GM18511 (cell line): ENCODE results near the gene ERICH4.
"Not testable (repeated sequence)": the region's sequence is repeated elsewhere in the genome, so short reads cannot be mapped to it uniquely, and the experiment has no call there.

Experiments
- ATAC-seq: cut with Tn5 transposase; IDR thresholded peaks from one replicate; pipeline ENCODE4 v1.9.1; 2021; ENCODE audit warnings: mild to moderate bottlenecking, moderate library complexity; ENCODE audit not compliant: unreplicated experiment

ERICH4 gene

GRCh38 chr19:41434450-41434849 lies 8.5 kb upstream of the ERICH4 start:
- ATAC-seq = no peak

- not testable (repeated sequence) for ATAC-seq
These were observed 7.6 kb upstream of the ERICH4 start for GRCh38 chr19:41435376-41435775.

- ATAC-seq = no peak
These were observed 6.9 kb upstream of the ERICH4 start for GRCh38 chr19:41435936-41436673.

- no peak for ATAC-seq
These were observed 6.3 kb upstream of the ERICH4 start for GRCh38 chr19:41436674-41436951.

- no peak for ATAC-seq
These were observed 4.9 kb upstream of the ERICH4 start for GRCh38 chr19:41437944-41438574.

GRCh38 chr19:41439441-41440222 lies 3.3 kb upstream of the ERICH4 start, which contains the start of gene DMAC2:
Gene DMAC2 (minus strand): TSS chr19:41439912. CDS start chr19:41439899, 13 bp downstream.
- ATAC-seq = peak; percentile 96

- ATAC-seq = no peak
These were observed 1.5 kb upstream of the ERICH4 start for GRCh38 chr19:41441321-41441945.

- no peak for ATAC-seq
These were observed 978 bp downstream of the ERICH4 start for GRCh38 chr19:41443813-41444455.

- ATAC-seq = no peak
These were observed 2.6 kb downstream of the ERICH4 start for GRCh38 chr19:41445575-41445974.

GRCh38 chr19:41447732-41448332 lies 4.9 kb downstream of the ERICH4 start:
- no peak for ATAC-seq

GRCh38 chr19:41449079-41449864 lies 6.3 kb downstream of the ERICH4 start:
- ATAC-seq = no peak

- ATAC-seq = no peak
These were observed 6.9 kb downstream of the ERICH4 start for GRCh38 chr19:41449865-41450178.

GRCh38 chr19:41452584-41453275 lies 9.8 kb downstream of the ERICH4 start:
- ATAC-seq = no peak

GRCh38 chr19:41455936-41456335 lies 13.0 kb downstream of the ERICH4 start:
- ATAC-seq = no peak

- ATAC-seq = no peak
These were observed 13.5 kb downstream of the ERICH4 start for GRCh38 chr19:41456342-41456918.

- no peak for ATAC-seq
These were observed 14.3 kb downstream of the ERICH4 start for GRCh38 chr19:41457241-41457640.

GRCh38 chr19:41462497-41462896 lies 19.5 kb downstream of the ERICH4 start:
- no peak for ATAC-seq

GRCh38 chr19:41463257-41464256 lies 20.6 kb downstream of the ERICH4 start:
- not testable (repeated sequence) for ATAC-seq
